ENCODE results near the gene GPR63. TPM values are rescaled to one million over a fixed set of nuclear protein-coding genes. Genes with fewer than 3 reads are reported as not detected.

Gene GPR63
- total and polyA plus RNA-seq, 2 of the 4 experiments (the other 2 are of a cell fraction): 0.36 to 0.44 TPM

DNA sequence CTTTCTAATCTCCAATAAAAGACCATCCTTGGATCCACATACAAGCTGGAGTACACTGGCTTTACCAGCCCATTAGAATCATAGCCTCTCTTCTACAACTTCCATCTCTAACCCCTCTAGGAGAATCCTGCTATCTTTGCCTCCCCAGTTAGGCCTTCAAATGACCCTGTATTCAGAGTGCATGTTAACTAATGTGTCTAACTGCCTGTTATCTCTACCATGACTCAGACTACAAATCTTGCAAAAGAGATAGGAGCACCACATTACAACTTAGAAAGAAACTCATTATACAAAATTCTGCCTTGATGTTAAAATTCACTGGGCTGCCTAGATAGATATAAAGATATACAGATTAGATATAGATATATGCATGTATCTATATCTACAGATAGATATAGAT, 28.2 kb downstream of the GPR63 start:
- H3K4me2 ChIP-seq (ENCODE audit: low read depth, low read length): no peak overlapping the region
- POLR2A ChIA-PET (ENCODE audit: unreplicated experiment): no interaction called here
- no peak overlapping the region for H3K18ac ChIP-seq (ENCODE audit: low read depth, low read length)
- no peak overlapping the region for H4K91ac ChIP-seq (ENCODE audit: insufficient read depth, low read depth, low read length)
- peak; percentile 47 for DNase-seq
- no peak overlapping the region for H3K23ac ChIP-seq (ENCODE audit: low read depth, low read length)
- H3K56ac ChIP-seq (ENCODE audit: extremely low read depth, insufficient read depth, low read length): no peak overlapping the region
- H2BK15ac ChIP-seq (ENCODE audit: low read depth, low read length): no peak overlapping the region
- no peak overlapping the region for H2BK20ac ChIP-seq (ENCODE audit: low read depth, low read length)
- no peak overlapping the region for H2AK5ac ChIP-seq (ENCODE audit: low read depth, low read length)
- intact Hi-C loops (cut with micrococcal nuclease) (no loop called here), in situ Hi-C loops (cut with MboI; ENCODE audit: low sequenced_read_pairs) (no loop called here), dilution Hi-C loops (cut with HindIII; ENCODE audit: low sequenced_read_pairs, unreplicated experiment) (no loop called here)
- no peak overlapping the region for H3K14ac ChIP-seq (replicated peaks; ENCODE audit: low read depth, low read length)
- H3K9me3 ChIP-seq (ENCODE audit: control insufficient read depth, insufficient read depth, low read length): no peaks in the 10 kb centered on the region
- no peak overlapping the region for H3K27ac ChIP-seq (ENCODE audit: insufficient read depth, low read length)
- BruUV-seq (replicated peaks): no TSS peak
- CTCF ChIA-PET: no interaction called here
- H2BK120ac ChIP-seq (ENCODE audit: low read depth, low read length): no peak overlapping the region
- peak; percentile 76 for ATAC-seq (ENCODE audit: low read depth)
- H2AFZ ChIP-seq (replicated peaks; ENCODE audit: low read length, poor library complexity): no peak overlapping the region
- TF ChIP-seq CTCF (conservative IDR thresholded peaks at IDR 0.05; ENCODE audit: low read depth, low read length) (no peak), CEBPB (IDR thresholded peaks at IDR 0.05; ENCODE audit: low read depth, low read length) (peak; percentile 74)
- peaks cover 5% of the 10 kb centered on the region; the same call in 1 of the 2 replicates for H3K9me1 ChIP-seq (ENCODE audit: insufficient read depth, low read length)
- no peak overlapping the region for H2AK9ac ChIP-seq (replicated peaks; ENCODE audit: low read depth, low read length, poor library complexity)
- no peak overlapping the region for H3K4me3 ChIP-seq (ENCODE audit: insufficient read depth, low read depth, low read length)
- no peak overlapping the region for H2BK5ac ChIP-seq (ENCODE audit: low read depth, low read length, poor library complexity, severe bottlenecking)
- no peaks in the 10 kb centered on the region for H3K36me3 ChIP-seq (ENCODE audit: control insufficient read depth, insufficient read depth, low read length)
- H3K27me3 ChIP-seq (ENCODE audit: control insufficient read depth, insufficient read depth, low read length): no peaks in the 10 kb centered on the region
- H4K5ac ChIP-seq (ENCODE audit: low read depth, low read length): no peak overlapping the region
- H3K4me1 ChIP-seq (ENCODE audit: control insufficient read depth, insufficient read depth, low read length): peaks cover 7% of the 10 kb centered on the region; the same call in 1 of the 2 replicates
- H3K4ac ChIP-seq (ENCODE audit: low read depth, low read length): no peak overlapping the region
- peaks cover 0 to 7% of the 10 kb centered on the region in 2 experiments; a peak in 1 of 4 replicates for H3K79me1 ChIP-seq (ENCODE audit: low read depth in 1 of 2, low read length in 2 of 2)
- no peaks in the 10 kb centered on the region for H4K20me1 ChIP-seq (ENCODE audit: insufficient read depth, low read length)
- H3K9ac ChIP-seq (ENCODE audit: low read depth, low read length): no peak overlapping the region
- H4K8ac ChIP-seq (ENCODE audit: low read depth in 2 of 2, low read length in 2 of 2): no peak overlapping the region
